ENCODE results near the gene HYAL3.

The HYAL3 gene

DNA sequence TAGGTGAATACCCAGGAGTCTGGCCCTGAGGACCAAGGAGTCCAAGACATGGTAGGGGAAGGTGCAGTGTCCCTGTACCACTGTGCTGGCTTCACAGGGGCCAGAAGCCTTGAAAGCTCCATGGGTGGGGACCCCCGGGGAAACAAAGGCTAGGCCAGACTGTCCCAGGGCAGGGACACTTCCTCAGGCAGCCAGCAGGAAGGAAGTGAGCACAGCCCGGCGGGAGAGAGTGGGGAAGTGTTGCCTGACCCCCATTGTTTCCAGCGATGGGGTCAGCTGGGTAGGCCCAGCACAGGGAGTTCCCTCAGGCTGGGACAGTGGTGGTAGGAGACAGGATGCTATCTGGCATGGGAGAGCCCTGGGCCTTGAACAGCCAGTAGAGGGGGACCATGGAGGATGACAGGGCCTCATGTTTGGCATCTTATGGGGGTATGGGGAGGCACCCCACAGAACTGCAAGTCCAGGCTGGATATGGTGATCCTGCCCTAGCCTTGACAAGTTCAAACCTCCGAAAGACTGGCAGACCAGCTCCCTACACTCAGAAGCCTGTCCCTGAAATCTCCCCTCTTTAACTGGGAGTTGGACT, 24.5 kb upstream of the HYAL3 start:
- intact Hi-C loops (cut with micrococcal nuclease): loop anchor here (1.0 kb wide), 1 partner anchor 49 kb away; no protein-coding TSS in a partner anchor
- Mint-ChIP-seq H3K27ac (peak overlapping the region; percentile 97), H3K4me1 (ENCODE audit: low read depth) (peaks cover 75% of the 10 kb centered on the region)

DNA sequence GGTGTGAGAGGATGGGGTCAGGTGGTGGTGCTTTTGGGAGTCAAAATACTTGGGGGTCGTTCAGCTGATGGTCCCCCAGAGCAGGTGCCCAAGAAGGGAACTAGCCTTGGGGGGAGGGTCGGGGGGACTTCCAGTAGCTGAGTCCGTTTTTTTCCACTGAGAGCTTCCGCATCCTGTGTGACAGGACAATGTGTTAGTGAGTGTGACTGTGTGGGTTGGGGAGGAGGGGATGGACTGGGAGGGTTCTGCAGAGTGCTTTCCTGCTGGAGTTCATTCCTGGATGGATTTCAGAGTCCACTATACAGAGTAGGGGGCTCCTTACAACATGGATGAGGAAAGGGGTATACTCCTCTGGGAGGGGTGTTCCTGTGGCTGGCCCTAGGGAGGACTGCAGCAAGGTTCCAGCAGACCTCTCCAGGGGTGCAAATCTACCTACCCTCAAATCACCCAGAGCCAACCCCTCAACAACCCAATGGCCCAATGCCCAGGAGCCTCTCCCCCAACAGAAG, 23.9 kb upstream of the HYAL3 start:
- Mint-ChIP-seq H3K27ac (peak overlapping the region; percentile 97), H3K9me3 (no peaks in the 10 kb centered on the region), H3K27me3 (no peaks in the 10 kb centered on the region), H3K36me3 (ENCODE audit: low read depth) (peaks cover 51% of the 10 kb centered on the region), H3K4me3 (peak overlapping the region; percentile 78), H3K4me1 (ENCODE audit: low read depth) (peaks cover 81% of the 10 kb centered on the region)
- intact Hi-C loops (cut with micrococcal nuclease): no loop called here

More for the DNA sequence above, 24.5 kb upstream of the HYAL3 start:
- no peaks in the 10 kb centered on the region for H3K9me3 Mint-ChIP-seq
- H3K27me3 Mint-ChIP-seq: no peaks in the 10 kb centered on the region
- no peak overlapping the region for H3K4me3 Mint-ChIP-seq
- peaks cover 47% of the 10 kb centered on the region for H3K36me3 Mint-ChIP-seq (ENCODE audit: low read depth)

DNA sequence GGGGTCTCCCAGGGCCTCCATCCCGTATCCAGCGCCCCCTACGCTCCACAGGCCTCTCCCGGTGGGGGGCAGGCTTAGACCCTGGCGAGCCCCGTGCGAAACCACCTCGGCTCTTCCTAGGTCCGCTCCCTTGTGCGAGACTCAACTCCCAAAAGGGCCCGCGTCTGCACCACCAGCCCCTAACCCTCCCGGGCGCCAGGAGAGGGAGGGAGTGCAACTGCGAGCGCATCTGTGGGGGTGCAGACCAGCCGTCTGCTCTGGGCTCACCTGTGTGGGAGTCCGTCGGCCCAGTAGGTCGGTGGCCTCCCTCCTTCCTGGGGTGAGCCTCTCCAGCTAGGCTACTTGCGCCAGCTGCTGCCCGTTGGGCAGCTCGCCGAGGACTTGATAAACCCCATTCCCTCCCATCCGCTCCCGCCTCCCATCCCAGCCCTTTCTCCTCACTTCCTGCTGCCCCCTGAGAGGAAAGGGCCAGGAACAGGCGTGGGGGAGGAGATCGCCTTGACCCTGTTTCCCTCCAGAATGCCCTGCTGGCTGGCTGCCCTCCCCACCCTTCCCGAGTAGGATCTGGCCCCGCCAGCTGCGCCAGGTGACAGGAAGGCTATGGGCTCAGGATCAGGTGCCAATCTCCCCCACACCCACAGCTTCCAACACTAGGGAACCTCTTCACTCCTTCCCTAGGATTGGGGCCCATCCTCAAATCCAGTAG, 23.3 kb upstream of the HYAL3 start, which contains the start of gene HYAL2:
Gene HYAL2 (minus strand): TSS at position 360 of the 706 bp plus-strand sequence. CDS start 2,256 bp downstream, outside the sequence.
- intact Hi-C loops (cut with micrococcal nuclease): no loop called here
- peak within 1 kb of the TSS; percentile 78 for H3K4me3 Mint-ChIP-seq
- H3K27me3 Mint-ChIP-seq: no peaks in the 10 kb centered on the region
- H3K27ac Mint-ChIP-seq: peak within 1 kb of the TSS; percentile 97
- no peaks in the 10 kb centered on the region for H3K9me3 Mint-ChIP-seq
- H3K4me1 Mint-ChIP-seq (ENCODE audit: low read depth): peaks cover 85% of the 10 kb centered on the region
- H3K36me3 Mint-ChIP-seq (ENCODE audit: low read depth): peaks cover 50% of the 10 kb centered on the region

DNA sequence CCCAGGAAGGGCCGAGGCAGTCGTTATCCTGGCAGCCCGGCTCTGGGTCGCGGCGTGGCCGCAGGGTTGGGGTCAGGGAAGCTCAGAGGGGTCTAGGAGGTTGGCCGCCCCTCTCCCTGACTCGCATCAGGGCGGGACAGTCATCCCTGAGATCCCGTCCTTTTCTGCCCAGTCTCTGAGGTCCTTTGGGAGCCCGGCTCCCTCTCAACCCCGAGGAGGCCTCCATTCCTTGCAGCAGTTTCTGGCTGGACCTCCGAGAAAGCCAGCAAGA, 22.8 kb upstream of the HYAL3 start:
- Mint-ChIP-seq H3K36me3 (ENCODE audit: low read depth) (peaks cover 54% of the 10 kb centered on the region), H3K4me1 (ENCODE audit: low read depth) (peaks cover 83% of the 10 kb centered on the region), H3K9me3 (no peaks in the 10 kb centered on the region), H3K27ac (peak overlapping the region; percentile 97), H3K4me3 (peak overlapping the region; percentile 78), H3K27me3 (no peaks in the 10 kb centered on the region)
- intact Hi-C loops (cut with micrococcal nuclease): no loop called here

DNA sequence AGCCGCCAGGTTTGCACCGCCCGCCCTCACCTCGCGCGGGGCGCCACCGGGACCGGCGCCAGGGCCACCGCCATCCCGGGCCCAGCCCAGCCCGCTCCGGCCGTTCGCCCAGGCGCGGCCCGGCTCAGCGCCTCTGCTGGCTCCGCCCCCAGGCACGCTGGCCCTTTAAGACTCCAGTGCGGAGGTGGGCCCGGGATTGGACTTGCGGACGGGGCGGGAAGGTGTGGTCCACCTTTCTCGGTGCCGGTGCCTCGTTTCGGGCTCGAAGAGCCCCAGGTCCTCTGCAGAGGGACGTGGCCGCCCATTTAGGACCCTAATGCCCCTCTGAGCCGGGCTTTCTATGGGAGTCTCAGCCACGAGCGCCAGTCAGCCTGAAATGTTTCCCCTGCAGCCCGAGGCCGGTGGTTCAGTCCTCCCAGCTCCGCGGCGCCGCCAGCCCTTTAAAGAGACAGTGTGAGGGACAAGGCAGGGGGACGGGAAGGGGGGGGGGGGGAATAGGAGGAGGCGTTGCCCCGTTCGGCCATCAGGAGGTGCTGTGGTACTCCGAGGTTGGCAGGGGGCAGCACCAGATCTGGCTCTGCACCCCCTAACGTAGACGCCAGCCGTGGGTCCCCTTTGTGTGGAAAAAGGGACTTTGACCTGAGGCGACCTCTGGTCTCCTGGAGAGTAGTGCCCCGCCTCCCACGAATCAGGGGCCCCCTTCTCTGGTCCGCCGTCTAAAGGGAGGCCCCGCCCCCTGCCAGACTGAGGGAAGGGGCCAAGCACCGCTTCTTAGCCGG, 22.3 kb upstream of the HYAL3 start:
- Mint-ChIP-seq H3K4me3 (peak overlapping the region; percentile 78), H3K27me3 (no peaks in the 10 kb centered on the region), H3K4me1 (ENCODE audit: low read depth) (peaks cover 83% of the 10 kb centered on the region), H3K27ac (peak overlapping the region; percentile 97), H3K36me3 (ENCODE audit: low read depth) (peaks cover 58% of the 10 kb centered on the region), H3K9me3 (no peaks in the 10 kb centered on the region)
- intact Hi-C loops (cut with micrococcal nuclease): loop anchor here (1.0 kb wide), 1 partner anchor 22 kb away; the partner anchor contains the start of genes HYAL3 and NAA80

DNA sequence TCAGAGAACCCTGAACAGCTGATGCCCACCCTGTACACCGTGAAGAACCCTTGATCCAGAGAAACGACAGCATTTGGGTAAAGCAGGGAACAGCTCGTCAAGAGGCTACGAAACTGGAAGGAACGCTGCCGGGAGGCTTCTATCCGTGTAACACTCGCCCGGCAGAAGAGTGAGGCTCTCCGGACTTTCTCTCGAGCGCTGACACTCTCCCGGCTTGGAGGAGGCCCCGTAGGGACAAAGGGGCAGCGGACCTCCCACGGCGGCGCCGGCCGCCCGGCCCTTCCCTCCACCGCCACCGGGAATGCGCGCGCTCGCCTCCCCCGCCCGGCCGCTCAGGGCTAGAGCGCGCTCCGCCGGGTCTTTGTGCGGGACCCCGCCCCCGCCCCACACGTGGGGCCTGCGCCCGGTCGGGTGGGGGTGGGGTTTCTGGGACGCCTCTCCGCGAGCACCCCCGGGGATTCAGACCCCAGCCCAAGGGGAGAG, 21.7 kb upstream of the HYAL3 start:
- intact Hi-C loops (cut with micrococcal nuclease): loop anchor here (1.0 kb wide), 1 partner anchor 22 kb away; the partner anchor contains the start of genes HYAL3 and NAA80
- Mint-ChIP-seq H3K4me3 (peak overlapping the region; percentile 78), H3K9me3 (no peaks in the 10 kb centered on the region), H3K4me1 (ENCODE audit: low read depth) (peaks cover 81% of the 10 kb centered on the region), H3K27me3 (no peaks in the 10 kb centered on the region), H3K36me3 (ENCODE audit: low read depth) (peaks cover 58% of the 10 kb centered on the region), H3K27ac (peak overlapping the region; percentile 97)

DNA sequence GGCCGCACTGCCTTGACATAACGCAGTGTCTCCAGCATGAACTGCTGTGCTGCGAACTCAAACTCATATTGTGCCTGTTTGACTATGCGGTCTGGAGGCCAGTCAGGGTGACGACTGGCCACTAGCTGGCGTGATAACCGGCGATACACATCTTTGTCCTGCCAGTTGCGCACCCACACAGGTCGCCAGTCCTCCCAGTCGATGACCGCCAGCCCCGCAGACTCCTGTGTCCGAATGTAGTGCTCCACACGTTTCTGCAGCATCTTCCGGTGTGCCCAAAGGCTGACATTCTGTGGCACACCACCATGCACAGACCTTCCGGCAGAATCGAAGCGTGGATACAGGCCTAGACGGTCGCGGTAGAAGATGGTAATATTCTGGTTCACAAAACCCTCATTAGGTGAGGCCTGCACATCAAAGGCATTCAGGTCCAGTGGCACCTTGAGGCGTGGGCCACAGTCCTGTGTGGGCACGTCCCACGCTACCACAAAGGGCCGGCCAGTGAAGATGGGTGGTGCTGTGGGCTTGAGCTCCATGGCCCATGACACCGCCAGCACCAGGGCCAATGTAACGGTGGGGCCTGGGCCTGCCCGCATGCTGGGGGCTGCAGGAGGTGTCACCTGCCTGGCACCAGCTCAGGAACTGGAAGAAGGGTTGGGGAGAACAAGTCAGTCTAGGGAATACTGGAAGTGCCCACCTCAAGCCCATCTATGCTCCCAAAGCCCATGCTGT, 20.9 kb upstream of the HYAL3 start:
- H3K27me3 Mint-ChIP-seq: no peaks in the 10 kb centered on the region
- H3K9me3 Mint-ChIP-seq: no peaks in the 10 kb centered on the region
- intact Hi-C loops (cut with micrococcal nuclease): no loop called here
- H3K36me3 Mint-ChIP-seq (ENCODE audit: low read depth): peaks cover 57% of the 10 kb centered on the region
- peaks cover 76% of the 10 kb centered on the region for H3K4me1 Mint-ChIP-seq (ENCODE audit: low read depth)
- H3K4me3 Mint-ChIP-seq: peak overlapping the region; percentile 78
- peak overlapping the region; percentile 97 for H3K27ac Mint-ChIP-seq

DNA sequence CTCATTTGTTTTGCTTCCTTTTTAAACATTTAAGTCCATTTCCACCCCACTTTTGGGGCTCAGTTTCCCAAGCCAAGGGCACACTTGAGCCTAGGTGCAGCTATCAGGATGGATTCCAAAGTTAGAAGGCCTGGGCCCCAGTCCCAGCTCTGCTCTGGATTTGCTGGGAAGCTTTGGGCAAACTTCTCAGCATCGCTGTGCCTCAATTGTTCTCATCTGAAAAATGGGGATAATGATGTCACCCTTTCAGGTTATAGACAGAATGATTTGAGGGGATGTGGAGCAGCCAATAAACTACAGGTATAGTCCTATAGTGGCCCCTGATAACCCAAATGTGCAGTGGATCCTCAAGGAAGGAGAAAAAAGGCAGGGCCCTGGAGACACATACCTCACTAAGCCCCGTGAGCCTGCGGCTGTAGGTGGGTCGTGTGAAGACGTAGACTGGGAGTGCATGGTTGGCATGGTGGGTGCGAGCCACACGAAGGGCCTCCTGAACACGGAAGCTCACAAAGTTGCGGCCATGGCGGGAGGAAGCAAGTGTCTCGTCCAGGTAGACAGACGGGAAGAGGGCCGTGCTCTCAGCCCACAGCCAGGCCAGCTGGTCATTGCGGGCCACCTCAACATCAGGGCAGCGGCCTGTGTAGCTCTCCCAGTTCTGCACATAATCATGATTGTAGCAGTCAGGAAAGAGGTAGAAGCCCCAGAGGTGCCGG, 20.1 kb upstream of the HYAL3 start:
- intact Hi-C loops (cut with micrococcal nuclease): no loop called here
- H3K27ac Mint-ChIP-seq: peak overlapping the region; percentile 79
- peak overlapping the region; percentile 78 for H3K4me3 Mint-ChIP-seq

DNA sequence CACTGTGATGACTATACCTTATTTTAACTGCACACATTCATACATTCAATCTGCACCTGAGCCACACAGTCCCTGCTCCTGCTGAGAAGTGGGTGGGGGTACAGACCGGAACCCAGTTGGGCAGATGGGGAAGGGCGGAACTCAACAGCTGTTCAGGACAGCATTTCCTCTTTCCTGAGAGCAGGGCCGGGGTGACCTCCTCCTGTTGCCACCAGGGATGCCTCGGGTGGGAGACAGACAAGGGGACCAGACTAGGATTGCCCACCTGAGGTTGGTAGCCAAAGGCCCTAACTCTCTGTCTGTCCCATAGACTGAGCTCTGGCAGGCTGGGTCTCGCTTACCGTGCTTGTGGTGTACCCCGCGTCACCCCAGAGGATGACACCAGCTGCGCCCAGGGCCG, 19.4 kb upstream of the HYAL3 start:
- Mint-ChIP-seq H3K27ac (peak overlapping the region; percentile 79), H3K9me3 (no peaks in the 10 kb centered on the region), H3K4me3 (peak overlapping the region; percentile 78), H3K27me3 (no peaks in the 10 kb centered on the region), H3K36me3 (ENCODE audit: low read depth) (peaks cover 69% of the 10 kb centered on the region), H3K4me1 (ENCODE audit: low read depth) (peaks cover 74% of the 10 kb centered on the region)
- intact Hi-C loops (cut with micrococcal nuclease): no loop called here

More for the DNA sequence above, 20.1 kb upstream of the HYAL3 start:
- H3K27me3 Mint-ChIP-seq: no peaks in the 10 kb centered on the region
- H3K36me3 Mint-ChIP-seq (ENCODE audit: low read depth): peaks cover 62% of the 10 kb centered on the region
- peaks cover 74% of the 10 kb centered on the region for H3K4me1 Mint-ChIP-seq (ENCODE audit: low read depth)
- H3K9me3 Mint-ChIP-seq: no peaks in the 10 kb centered on the region

DNA sequence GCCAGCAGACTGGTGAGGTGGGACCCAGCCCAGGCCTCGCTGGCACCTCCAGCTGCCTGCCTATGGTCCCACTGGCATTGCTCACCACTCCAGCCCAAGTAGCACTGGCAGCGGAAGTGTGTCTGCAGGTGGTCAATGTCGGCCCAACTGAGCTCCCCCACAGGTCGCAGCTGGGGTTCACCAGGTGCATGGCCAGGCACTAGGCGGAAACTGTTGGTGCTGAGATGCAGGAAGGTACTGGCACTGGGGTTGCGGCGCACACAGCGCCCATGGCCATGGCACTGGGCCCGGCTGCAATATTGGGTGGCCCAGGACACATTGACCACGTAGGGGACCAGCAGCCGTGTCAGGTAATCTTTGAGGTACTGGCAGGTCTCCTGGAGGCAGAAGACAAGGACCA, 19.0 kb upstream of the HYAL3 start:
- peaks cover 71% of the 10 kb centered on the region for H3K36me3 Mint-ChIP-seq (ENCODE audit: low read depth)
- H3K4me3 Mint-ChIP-seq: peak overlapping the region; percentile 78
- no peaks in the 10 kb centered on the region for H3K9me3 Mint-ChIP-seq
- peak overlapping the region; percentile 79 for H3K27ac Mint-ChIP-seq
- H3K4me1 Mint-ChIP-seq (ENCODE audit: low read depth): peaks cover 71% of the 10 kb centered on the region
- intact Hi-C loops (cut with micrococcal nuclease): no loop called here
- no peaks in the 10 kb centered on the region for H3K27me3 Mint-ChIP-seq

DNA sequence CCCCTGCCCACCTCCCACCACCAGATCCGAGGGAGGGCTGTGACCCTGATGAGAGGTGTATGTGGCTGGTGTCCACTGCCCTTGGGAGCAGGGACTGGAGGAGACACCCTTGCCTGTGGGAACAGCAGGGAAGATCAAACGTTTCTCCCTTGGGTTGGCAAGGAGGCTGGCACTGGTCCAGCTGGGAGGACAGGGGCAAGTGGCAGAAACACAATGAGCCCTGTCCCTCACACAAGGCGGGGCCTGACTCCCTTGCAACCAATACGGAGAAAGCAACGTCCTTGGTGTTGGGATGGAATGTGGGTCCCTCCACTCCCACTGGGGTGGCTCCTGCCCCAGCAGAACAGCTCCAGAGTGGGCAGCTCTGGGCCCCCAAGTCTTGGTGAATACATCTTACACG, 18.1 kb upstream of the HYAL3 start:
- intact Hi-C loops (cut with micrococcal nuclease): no loop called here
- Mint-ChIP-seq H3K36me3 (ENCODE audit: low read depth) (peaks cover 71% of the 10 kb centered on the region), H3K4me3 (no peak overlapping the region), H3K27me3 (no peaks in the 10 kb centered on the region), H3K9me3 (no peaks in the 10 kb centered on the region), H3K4me1 (ENCODE audit: low read depth) (peaks cover 63% of the 10 kb centered on the region), H3K27ac (peak overlapping the region; percentile 79)

DNA sequence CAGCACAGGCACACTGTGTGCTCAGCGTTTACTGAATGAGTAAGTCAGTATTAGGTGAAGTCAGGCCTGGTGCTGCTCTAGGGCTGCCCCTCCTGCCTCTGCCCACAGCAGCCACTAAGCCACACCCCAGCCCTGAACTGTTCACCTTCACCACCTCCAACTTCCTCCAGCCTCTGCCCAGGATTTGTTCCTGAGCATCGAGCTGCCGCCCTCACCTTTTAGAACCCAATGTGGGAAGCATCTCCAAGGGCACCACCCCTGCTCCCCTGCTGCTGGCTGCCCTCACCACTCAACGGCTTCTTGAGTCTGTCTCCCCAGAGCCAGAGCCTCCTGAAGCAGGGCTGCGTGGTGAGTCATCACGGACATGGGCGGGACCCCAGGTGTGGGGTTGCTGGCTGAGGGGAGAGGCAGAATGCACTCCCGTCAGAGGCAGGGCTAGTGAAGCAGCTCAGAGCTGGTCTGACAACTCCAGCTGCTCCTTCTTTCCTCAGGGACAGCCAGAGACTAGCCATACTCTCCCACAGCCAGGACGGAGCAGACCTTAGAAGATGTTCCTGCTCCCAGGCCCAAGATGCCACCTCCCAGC, 17.5 kb upstream of the HYAL3 start:
- Mint-ChIP-seq H3K4me3 (no peak overlapping the region), H3K27me3 (no peaks in the 10 kb centered on the region), H3K27ac (no peak overlapping the region), H3K36me3 (ENCODE audit: low read depth) (peaks cover 71% of the 10 kb centered on the region), H3K9me3 (no peaks in the 10 kb centered on the region), H3K4me1 (ENCODE audit: low read depth) (peaks cover 60% of the 10 kb centered on the region)
- intact Hi-C loops (cut with micrococcal nuclease): no loop called here

Data from dendritic cell treated with granulocyte-macrophage colony-stimulating factor and Interleukin-4, amounts not matched to agents 40 ng/mL and 50 ng/mL, for 4 days (primary cell).